DND-41 (cell line): Measurements from ENCODE around the gene CAB39L.

Source experiments
- ATAC-seq: fragments of 200-7000 bp; cut with Tn5 transposase; 3 replicates; pipeline ENCODE4 v1.9.1; 2021; ENCODE audit warnings: low read depth; ENCODE audit not compliant: insufficient read depth
- DNase-seq: peaks from one replicate; pipeline ENCODE4 v3.0.0-alpha.2; 2020
- H2AFZ ChIP-seq: 2 replicates; pipeline ENCODE4 v1.6.0; 2012; ENCODE audit warnings: low read depth, low read length
- H3K27ac ChIP-seq: 2 replicates; pipeline ENCODE4 v1.5.1; 2012; ENCODE audit warnings: low read length, inconsistent platforms
- H3K27me3 ChIP-seq: fragments of 200-600 bp; sonication (generic); 2 replicates; pipeline ENCODE4 v1.6.0; 2012; ENCODE audit warnings: low read length, mild to moderate bottlenecking, inconsistent platforms; ENCODE audit not compliant: insufficient read depth, poor library complexity
- H3K36me3 ChIP-seq: 2 replicates; pipeline ENCODE4 v1.5.1; 2012; ENCODE audit warnings: low read length, inconsistent platforms; ENCODE audit not compliant: insufficient read depth
- H3K4me1 ChIP-seq: 2 replicates; pipeline ENCODE4 v1.5.1; 2012; ENCODE audit warnings: mild to moderate bottlenecking, low read length; ENCODE audit not compliant: insufficient read depth
- H3K4me2 ChIP-seq: 2 replicates; pipeline ENCODE4 v1.6.0; 2012; ENCODE audit warnings: mild to moderate bottlenecking, moderate library complexity, low read length, inconsistent platforms; ENCODE audit not compliant: insufficient read depth
- H3K4me3 ChIP-seq, 2 experiments: fragments of 200-600 bp in 1 of 2; shearing (Covaris generic) in 1 of 2; 2 replicates each; pipeline ENCODE4 v1.5.1; 2012 to 2016; ENCODE audit warnings: inconsistent platforms in 2 of 2, low read length in 2 of 2, mild to moderate bottlenecking in 2 of 2, low read depth in 1 of 2, moderate library complexity in 1 of 2
- H3K79me2 ChIP-seq: 2 replicates; pipeline ENCODE4 v1.6.0; 2012; ENCODE audit warnings: low read length, inconsistent platforms; ENCODE audit not compliant: insufficient read depth
- H3K9ac ChIP-seq: 2 replicates; pipeline ENCODE4 v1.6.0; 2012; ENCODE audit warnings: low read depth, mild to moderate bottlenecking, inconsistent platforms, low read length, moderate library complexity
- H3K9me3 ChIP-seq: 2 replicates; pipeline ENCODE4 v1.5.1; 2012; ENCODE audit warnings: low read length, moderate library complexity, mild to moderate bottlenecking, inconsistent platforms; ENCODE audit not compliant: insufficient read depth, severe bottlenecking
- H4K20me1 ChIP-seq: 2 replicates; pipeline ENCODE4 v1.6.0; 2012; ENCODE audit warnings: low read length; ENCODE audit not compliant: insufficient read depth
- CTCF ChIP-seq: IDR thresholded peaks from 2 replicates; pipeline ENCODE4 v1.5.1; 2012; ENCODE audit warnings: borderline replicate concordance, low read length, moderate library complexity, mild to moderate bottlenecking; ENCODE audit not compliant: poor library complexity, severe bottlenecking; ENCODE audit errors: extremely low read depth
- EZH2 ChIP-seq: IDR thresholded peaks from 3 replicates; pipeline ENCODE4 v1.6.1; 2012; ENCODE audit warnings: borderline replicate concordance, low read depth, mild to moderate bottlenecking, moderate library complexity, low read length, inconsistent platforms; ENCODE audit not compliant: severe bottlenecking

The CAB39L gene

DNA sequence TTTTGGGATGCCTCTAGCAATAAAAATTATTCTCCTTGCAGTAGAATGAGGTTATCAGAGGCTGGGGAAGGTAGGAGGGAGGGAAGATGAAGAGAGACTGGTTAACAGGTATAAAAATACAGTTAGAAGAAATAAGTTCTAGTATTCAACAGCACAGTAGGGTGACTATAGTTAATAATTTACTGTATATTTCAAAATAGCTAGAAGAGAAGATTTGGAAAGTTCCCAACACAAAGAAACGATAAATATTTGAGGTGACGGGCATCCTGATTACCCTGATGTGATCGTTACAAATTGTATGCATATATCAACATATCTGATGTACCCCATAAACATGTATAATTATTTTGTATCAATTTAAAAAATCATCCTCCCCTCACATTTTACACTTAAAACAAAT is 102.3 kb downstream of the CAB39L start:
- no peak for DNase-seq
- Histone ChIP-seq H3K27me3 (no peaks in the 10 kb centered on the region), H3K4me3 (no peak overlapping the region), H3K9me3 (no peaks in the 10 kb centered on the region), H3K36me3 (no peaks in the 10 kb centered on the region), H3K4me1 (no peaks in the 10 kb centered on the region), H3K9ac (no peak overlapping the region), H4K20me1 (no peaks in the 10 kb centered on the region), H3K4me2 (no peak overlapping the region), H3K27ac (no peak overlapping the region), H3K79me2 (no peaks in the 10 kb centered on the region), H2AFZ (no peak overlapping the region)
- no peak for ATAC-seq
- TF ChIP-seq EZH2: no peak
- no peak for TF ChIP-seq CTCF

DNA sequence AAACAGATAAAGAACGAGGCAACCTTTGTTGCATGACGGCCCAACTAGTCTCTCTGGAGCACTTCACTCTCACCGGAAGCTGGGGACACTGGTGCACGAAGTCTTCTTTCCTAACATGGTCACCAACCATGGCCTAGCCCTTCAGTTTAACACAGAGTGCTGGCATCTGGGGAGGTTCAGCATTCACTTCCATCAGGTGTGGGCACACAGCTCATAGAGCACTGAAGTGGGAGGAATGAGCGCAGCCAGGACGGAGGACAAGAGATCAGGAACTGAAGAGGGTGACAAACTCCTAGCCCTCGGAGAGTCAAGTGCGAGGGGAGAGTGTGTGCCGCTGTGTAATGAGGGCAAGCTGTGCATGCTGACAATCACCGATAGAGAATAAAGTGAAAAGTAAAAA is 103.7 kb downstream of the CAB39L start:
- Histone ChIP-seq H3K9me3 (no peaks in the 10 kb centered on the region), H3K4me3 (no peak overlapping the region), H4K20me1 (no peaks in the 10 kb centered on the region), H3K79me2 (no peaks in the 10 kb centered on the region), H3K4me1 (no peaks in the 10 kb centered on the region), H3K27ac (no peak overlapping the region), H3K27me3 (no peaks in the 10 kb centered on the region), H3K4me2 (no peak overlapping the region), H2AFZ (no peak overlapping the region), H3K9ac (no peak overlapping the region), H3K36me3 (no peaks in the 10 kb centered on the region)
- no peak for DNase-seq
- no peak for ATAC-seq
- no peak for TF ChIP-seq CTCF
- TF ChIP-seq EZH2: no peak

DNA sequence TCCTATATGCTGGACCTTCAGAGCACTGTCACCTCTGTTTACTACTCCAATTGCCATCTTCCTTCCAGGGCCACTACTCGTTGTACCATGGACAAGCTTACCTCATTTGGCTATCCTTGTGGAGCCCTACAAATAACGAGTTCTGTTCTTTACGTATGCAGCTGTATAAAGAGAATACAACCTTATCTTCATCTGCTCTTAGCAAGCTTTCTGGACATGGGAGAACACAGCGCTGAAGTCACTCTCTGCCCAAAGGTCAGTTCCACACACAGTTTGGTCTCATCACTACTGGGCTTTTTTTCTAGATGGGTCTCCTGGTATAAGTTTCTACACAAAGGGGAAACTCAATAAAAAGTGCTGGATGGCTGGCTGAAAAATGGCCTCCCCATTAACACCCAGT is 107.2 kb downstream of the CAB39L start:
- H2AFZ ChIP-seq: no peak overlapping the region
- H3K36me3 ChIP-seq: no peaks in the 10 kb centered on the region
- no peak for TF ChIP-seq EZH2
- no peak for TF ChIP-seq CTCF
- H3K27me3 ChIP-seq: no peaks in the 10 kb centered on the region
- H3K4me2 ChIP-seq: no peak overlapping the region
- no peak overlapping the region for H3K27ac ChIP-seq
- no peaks in the 10 kb centered on the region for H3K9me3 ChIP-seq
- no peak for ATAC-seq
- no peak overlapping the region for H3K9ac ChIP-seq
- H4K20me1 ChIP-seq: no peaks in the 10 kb centered on the region
- no peak overlapping the region for H3K4me3 ChIP-seq
- no peaks in the 10 kb centered on the region for H3K4me1 ChIP-seq
- H3K79me2 ChIP-seq: no peaks in the 10 kb centered on the region
- no peak for DNase-seq

DNA sequence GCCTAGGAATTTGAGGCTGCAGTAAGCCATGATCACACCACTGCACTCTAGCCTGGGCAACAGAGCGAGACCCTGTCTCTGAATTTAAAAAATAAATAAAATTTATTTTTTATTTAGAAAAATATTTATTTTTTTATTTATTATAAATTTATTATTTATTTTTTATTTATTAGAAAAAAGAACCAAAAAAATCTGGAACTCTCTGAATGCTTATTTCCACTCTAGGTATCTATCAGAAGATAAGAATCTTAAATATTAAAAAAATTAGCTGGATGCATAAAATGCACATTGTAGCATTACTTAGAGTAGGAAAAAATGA is 113.4 kb downstream of the CAB39L start:
- no peak overlapping the region for H3K9ac ChIP-seq
- ATAC-seq (no peak), DNase-seq (no peak)
- no peaks in the 10 kb centered on the region for H3K27me3 ChIP-seq
- H2AFZ ChIP-seq: no peak overlapping the region
- H3K4me1 ChIP-seq: no peaks in the 10 kb centered on the region
- no peaks in the 10 kb centered on the region for H3K79me2 ChIP-seq
- no peak for TF ChIP-seq CTCF
- no peak for TF ChIP-seq EZH2
- no peak overlapping the region for H3K4me2 ChIP-seq
- no peaks in the 10 kb centered on the region for H3K36me3 ChIP-seq
- no peaks in the 10 kb centered on the region for H4K20me1 ChIP-seq
- no peaks in the 10 kb centered on the region for H3K9me3 ChIP-seq
- H3K27ac ChIP-seq: no peak overlapping the region
- H3K4me3 ChIP-seq: no peak overlapping the region
